AG09319 (cell line): ENCODE measurements around the gene C1orf35.

Source experiments
- DNase-seq: peaks from one replicate; pipeline ENCODE4 v3.0.0-alpha.2; 2010; ENCODE audit warnings: low read depth; ENCODE audit errors: extremely low read depth
- TF ChIP-seq, protein P1 (sequence below): IDR thresholded peaks from 2 replicates; pipeline ENCODE4 v1.5.1; 2011; ENCODE audit warnings: low read depth, mild to moderate bottlenecking, inconsistent platforms, low read length, moderate library complexity

C1orf35 gene

DNA sequence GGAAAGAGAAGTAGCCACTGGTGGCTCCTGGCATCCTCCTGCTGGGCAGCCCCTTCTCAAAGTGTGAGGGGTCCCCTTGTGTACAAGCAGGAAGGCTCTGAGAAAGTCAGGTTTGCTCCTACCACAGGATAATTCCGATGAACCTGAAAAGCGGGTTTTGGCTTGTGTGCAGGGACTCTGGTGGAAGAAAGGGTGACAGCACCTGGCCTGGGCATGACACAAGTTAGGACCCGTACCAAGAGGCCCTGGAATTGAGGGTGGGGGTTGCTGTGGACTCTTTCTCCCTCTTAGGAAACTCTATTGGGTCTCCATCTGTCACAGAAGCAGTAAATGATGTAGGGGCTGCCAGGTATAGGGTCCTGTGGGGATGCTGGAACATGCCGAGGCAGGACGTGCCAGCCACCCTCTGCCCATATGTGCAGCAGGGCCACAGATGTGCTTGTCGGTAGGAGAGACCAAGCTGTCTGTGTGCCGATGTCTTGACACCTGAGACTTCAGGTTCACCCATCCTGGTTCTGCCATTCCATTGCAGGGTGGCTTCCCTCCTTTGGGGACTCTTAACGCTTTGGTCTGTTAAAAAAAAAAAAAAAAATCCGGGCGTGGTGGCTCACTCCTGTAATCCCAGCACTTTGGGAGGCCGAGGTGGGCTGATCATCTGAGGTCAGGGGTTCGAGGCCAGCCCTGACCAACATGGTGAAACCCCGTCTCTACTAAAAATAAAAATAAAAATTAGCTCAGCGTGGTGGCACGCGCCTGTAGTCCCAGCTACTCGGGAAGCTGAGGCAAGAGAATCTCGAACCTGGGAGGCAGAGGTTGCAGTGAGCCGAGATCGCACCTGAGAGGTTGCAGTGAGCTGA is 9.8 kb downstream of the C1orf35 start:
- no peak for DNase-seq
- TF ChIP-seq, protein P1, sequence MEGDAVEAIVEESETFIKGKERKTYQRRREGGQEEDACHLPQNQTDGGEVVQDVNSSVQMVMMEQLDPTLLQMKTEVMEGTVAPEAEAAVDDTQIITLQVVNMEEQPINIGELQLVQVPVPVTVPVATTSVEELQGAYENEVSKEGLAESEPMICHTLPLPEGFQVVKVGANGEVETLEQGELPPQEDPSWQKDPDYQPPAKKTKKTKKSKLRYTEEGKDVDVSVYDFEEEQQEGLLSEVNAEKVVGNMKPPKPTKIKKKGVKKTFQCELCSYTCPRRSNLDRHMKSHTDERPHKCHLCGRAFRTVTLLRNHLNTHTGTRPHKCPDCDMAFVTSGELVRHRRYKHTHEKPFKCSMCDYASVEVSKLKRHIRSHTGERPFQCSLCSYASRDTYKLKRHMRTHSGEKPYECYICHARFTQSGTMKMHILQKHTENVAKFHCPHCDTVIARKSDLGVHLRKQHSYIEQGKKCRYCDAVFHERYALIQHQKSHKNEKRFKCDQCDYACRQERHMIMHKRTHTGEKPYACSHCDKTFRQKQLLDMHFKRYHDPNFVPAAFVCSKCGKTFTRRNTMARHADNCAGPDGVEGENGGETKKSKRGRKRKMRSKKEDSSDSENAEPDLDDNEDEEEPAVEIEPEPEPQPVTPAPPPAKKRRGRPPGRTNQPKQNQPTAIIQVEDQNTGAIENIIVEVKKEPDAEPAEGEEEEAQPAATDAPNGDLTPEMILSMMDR, result no peak

DNA sequence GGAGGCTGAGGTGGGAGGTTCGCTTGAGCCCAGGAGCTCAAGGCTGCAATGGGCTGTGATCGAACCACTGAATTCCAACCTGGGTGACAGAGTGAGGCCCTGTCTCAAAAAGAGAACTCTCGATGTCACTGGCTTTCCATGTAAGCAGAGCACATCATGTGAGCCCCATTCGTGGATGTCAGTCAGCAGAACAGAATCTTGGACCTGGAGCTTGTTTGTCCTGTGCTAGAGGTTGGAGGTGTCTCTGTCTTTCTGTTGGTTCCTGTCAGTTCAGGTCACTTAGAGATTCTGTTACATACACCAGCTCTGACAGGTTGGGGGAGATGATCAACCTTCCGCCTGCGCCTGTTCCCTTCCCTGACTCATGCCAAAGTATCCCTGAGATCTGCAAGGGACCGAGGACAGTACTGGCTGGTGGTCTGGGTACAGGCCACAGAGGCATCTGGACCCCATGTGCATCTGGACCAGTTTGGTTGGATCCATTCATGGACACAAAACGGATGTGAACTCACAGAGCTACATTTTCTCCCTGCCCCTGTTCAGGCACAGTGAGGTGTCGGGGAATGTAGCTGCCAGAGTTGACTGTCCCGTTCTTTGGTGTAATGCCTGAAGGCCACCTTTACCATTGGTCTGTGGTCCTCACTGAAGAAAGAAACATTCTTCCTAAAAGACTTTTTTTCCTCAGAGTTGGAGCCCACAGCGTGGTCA is 10.6 kb downstream of the C1orf35 start:
- TF ChIP-seq, protein P1, result no peak
- no peak for DNase-seq

DNA sequence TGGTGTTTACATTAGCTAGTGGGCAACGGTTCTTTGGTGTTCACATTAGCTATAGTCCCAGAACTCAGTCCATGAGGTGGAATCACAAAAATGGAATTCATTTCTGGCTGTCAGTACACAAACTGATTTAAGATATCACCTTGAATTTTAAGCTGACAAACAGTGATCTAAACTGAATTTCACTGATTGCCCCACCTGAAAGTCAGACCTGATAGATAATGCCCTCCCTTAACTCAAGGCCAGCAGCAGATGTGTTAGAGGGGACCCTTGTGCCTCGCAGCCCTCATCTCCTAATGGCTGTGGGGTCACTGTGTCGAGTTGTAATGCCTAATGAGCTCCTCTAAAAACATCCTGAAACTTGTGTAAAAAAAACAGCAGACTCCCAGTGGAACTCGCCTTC is 12.0 kb downstream of the C1orf35 start:
- no peak for DNase-seq
- TF ChIP-seq, protein P1, result no peak

DNA sequence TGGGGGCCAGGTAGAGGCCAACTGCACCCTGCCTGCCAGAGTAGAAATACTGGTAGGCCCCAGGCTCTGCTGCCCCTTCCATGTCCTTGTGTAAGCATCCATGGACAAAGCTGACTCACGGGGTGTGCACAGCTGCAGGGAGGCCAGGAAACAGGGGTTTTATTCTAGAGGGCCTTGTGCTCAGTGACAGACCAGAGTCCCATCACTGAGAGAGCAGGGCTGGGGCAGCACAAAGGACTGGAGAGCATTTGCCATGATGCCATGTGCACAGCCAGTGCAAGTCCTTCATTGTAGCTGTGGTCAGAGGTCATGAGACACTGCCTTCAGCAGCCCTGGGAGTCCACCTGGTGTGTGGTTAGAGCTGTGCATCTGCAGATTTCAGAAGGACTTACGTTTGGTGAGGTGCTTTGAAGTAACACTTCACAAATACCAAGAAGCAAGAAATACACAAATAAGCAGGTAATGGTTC is 12.5 kb downstream of the C1orf35 start:
- DNase-seq, result no peak
- TF ChIP-seq, protein P1, result no peak

DNA sequence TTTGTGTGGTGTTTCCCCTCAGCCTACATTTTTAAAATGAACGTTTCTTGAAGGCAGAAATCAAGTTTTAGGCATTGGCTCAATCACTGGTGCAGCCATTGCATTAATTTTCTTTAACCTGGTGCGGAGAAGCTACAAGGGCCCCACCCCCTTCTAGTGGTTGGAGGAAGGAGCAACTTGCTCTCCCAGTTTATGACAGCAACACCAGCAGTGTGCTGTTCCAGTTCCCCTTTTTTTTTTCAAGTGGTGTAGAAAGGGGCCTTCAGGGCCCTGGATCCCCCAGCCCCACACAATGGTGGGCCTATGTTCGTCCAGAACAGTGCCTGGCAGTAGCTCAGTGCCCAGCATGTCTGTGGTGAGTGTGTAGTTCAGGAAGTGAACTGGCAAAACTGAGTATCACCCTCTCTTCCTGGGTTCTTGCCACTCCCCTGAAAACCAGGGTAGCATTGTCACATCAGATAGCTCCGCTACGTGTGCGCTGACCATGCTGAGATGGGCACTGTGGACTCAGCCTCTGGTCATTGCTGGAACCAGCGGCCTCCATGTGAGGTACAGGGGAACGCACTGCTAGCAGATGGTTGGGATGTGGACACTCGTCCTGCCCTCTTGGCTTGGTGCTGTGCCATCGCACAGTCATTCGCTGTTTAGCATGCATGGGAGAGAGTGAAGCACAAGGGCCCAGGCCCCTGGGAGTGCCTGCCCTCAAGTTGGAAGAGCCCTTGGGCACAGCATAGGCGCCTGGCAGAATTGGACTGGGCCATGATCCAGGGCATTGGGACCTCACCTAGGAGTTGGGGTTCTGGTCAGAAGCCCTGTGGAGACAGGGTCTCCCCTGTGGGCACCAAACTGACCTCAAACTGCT is 13.4 kb downstream of the C1orf35 start:
- DNase-seq, result no peak
- TF ChIP-seq, protein P1, result no peak

DNA sequence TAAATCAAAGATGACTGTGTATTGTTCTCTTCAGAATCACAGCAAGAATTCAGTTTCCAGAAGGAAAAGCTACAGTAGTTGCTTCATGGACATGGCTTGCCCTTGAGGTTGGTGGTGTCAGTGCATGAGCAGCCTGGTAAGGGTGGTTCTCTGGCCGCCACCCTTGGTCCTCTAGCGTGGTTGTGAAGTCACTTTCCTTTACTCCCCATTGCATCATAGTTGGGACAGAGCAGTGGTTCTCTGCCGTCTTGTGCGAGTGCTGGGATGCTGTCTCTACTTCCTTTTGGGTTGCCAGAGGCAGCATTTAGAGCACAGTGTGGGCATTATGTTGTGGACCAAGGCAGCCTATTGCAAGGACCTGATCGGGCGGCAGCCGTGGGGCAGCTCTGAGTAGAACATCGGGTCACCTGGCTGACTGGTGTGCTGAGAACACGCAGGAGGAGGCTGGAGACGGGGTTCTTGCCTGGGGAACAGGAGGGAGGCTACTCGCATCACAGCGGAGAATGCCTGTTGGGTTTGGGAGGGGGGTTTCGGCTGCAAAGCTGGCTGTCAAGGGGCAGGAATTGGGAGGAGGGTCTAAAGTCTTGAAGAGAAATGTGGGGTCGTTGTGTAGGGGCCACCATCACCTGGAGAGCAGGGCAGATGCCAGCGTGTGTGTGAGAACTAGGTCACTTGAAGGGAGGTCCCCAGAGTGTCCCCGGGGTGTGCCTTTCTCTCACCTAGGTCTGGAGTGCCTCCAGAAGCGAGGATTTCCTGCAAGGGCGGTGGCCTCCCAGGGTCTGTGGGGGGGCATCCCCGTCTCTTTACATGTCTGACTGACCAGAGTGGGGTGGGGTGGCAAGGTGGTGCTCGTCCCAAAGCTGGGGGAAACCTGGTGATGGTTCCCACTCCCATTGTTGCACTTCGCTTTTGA is 14.3 kb downstream of the C1orf35 start:
- DNase-seq, result no peak
- TF ChIP-seq, protein P1, result no peak
